AML-193 (cell line): ENCODE measurements around the gene KLK14.

Experiments used
- DNase-seq, 2 experiments: peaks; one replicate each; lab custom pipeline; 2025; lab: John Stamatoyannopoulos, UW

Gene KLK14

GRCh38 chr19:51043497-51043896 lies 39.2 kb downstream of the KLK14 start:
- no peak for DNase-seq

GRCh38 chr19:51040151-51040550 lies 42.5 kb downstream of the KLK14 start:
- DNase-seq, result no peak

GRCh38 chr19:51036519-51036918 lies 46.2 kb downstream of the KLK14 start:
- no peak for DNase-seq

GRCh38 chr19:51034704-51035103 lies 48.0 kb downstream of the KLK14 start, which contains the start of gene KLK12:
Gene KLK12, minus strand, starts transcription at chr19:51035002. Its CDS starts 381 bp downstream, at chr19:51034621.
- DNase-seq, result no peak

- DNase-seq, result no peak
Measured at GRCh38 chr19:51031880-51032225, 50.8 kb downstream of the KLK14 start.

- DNase-seq, result no peak
Measured at GRCh38 chr19:51031220-51031879, 51.3 kb downstream of the KLK14 start.

GRCh38 chr19:51030631-51031030 lies 52.1 kb downstream of the KLK14 start:
- no peak for DNase-seq

GRCh38 chr19:51029718-51030117 lies 53.0 kb downstream of the KLK14 start:
- no peak for DNase-seq
